ENCODE measurements around the gene DIPK1B. TPM values are rescaled to one million over a fixed set of nuclear protein-coding genes. Genes with fewer than 3 reads are reported as not detected.

The DIPK1B gene
- total RNA-seq, 1 donor from 2014 or later = 60.5 TPM

- TF ChIP-seq CTCF (IDR thresholded peaks at IDR 0.05; ENCODE audit: unreplicated experiment) = no peak
- peaks cover 2% of the 10 kb centered on the region for H3K27me3 Mint-ChIP-seq (ENCODE audit: low read depth)
- H3K4me3 Mint-ChIP-seq = no peak overlapping the region
- H3K36me3 Mint-ChIP-seq = no peaks in the 10 kb centered on the region
- H3K27ac Mint-ChIP-seq = no peak overlapping the region
- DNase-seq (ENCODE audit: low spot score in 2 of 2, unreplicated experiment in 2 of 2) = no peak
- H3K9me3 Mint-ChIP-seq = no peaks in the 10 kb centered on the region
- peaks cover 11% of the 10 kb centered on the region for H3K4me1 Mint-ChIP-seq
Observed at GRCh38 chr9:136745389-136746154, 33.2 kb downstream of the DIPK1B start.

DNA sequence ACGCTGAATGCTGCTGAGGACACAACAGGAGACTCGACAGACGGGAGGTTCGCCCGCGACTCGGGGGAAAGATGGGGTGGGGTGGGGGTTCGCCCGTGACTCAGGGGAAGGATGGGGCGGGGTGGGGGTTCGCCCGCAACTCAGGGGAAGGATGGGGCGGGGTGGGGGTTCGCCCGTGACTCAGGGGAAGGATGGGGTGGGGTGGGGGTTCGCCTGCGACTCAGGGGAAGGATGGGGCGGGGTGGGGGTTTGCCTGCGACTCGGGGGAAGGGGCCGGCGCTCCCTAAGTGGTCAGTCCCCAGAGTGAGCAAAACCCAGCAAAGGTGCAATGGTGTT lies 33.8 kb downstream of the DIPK1B start:
- no peak for TF ChIP-seq CTCF (IDR thresholded peaks at IDR 0.05; ENCODE audit: unreplicated experiment)
- H3K27me3 Mint-ChIP-seq (ENCODE audit: low read depth) = peaks cover 5% of the 10 kb centered on the region
- H3K4me1 Mint-ChIP-seq = peaks cover 11% of the 10 kb centered on the region
- H3K36me3 Mint-ChIP-seq = no peaks in the 10 kb centered on the region
- H3K9me3 Mint-ChIP-seq = no peaks in the 10 kb centered on the region
- no peak overlapping the region for H3K4me3 Mint-ChIP-seq
- no peak overlapping the region for H3K27ac Mint-ChIP-seq
- DNase-seq (ENCODE audit: low spot score in 2 of 2, unreplicated experiment in 2 of 2) = no peak

GRCh38 chr9:136746621-136747020 lies 34.2 kb downstream of the DIPK1B start:
- H3K27me3 Mint-ChIP-seq (ENCODE audit: low read depth) = peaks cover 7% of the 10 kb centered on the region
- H3K9me3 Mint-ChIP-seq = peaks cover 3% of the 10 kb centered on the region
- H3K27ac Mint-ChIP-seq = no peak overlapping the region
- DNase-seq (ENCODE audit: low spot score in 2 of 2, unreplicated experiment in 2 of 2) = no peak
- peaks cover 8% of the 10 kb centered on the region for H3K4me1 Mint-ChIP-seq
- TF ChIP-seq CTCF (IDR thresholded peaks at IDR 0.05; ENCODE audit: unreplicated experiment) = no peak
- H3K4me3 Mint-ChIP-seq = no peak overlapping the region
- no peaks in the 10 kb centered on the region for H3K36me3 Mint-ChIP-seq

DNA sequence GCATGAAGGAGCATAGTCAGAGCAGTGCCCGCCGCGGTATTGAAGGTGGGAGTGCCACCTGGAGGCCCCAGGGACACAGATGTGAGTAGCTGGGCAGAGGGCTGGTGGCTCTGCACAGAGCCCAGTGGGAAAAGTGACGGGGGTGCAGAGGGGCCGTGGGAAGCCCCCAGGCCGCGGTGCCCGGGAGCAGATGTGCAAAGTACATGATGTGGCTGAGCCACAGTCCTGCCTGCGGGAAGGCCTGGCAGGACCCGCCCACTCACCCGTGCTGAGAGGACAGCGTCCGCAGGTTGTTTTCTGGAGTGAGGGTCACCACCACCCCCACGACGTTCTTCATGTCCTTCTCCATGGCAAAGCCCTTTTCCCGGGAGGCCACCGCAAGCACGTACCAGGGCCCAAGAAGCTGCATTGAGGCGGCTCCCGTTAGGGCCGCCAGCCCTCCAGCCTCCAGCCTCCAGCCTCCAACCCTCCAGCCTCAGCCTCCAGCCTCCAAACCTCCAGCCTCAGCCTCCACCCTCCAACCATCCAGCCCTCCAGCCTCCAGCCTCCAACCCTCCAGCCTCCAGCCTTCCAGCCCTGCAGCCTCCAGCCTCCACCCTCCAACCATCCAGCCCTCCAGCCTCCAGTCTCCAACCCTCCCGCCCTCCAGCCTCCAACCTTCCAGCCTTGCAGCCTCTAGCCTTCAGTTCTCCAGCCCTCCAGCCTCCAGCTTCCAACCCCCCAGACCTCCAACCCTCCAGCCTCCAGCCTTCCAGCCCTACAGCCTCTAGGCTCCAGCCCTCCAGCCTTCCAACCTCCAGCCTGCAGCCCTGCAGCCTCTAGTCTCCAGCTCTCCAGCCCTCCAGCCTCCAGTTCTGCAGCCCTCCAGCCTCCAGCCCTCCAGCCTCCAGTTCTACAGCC lies 35.0 kb downstream of the DIPK1B start:
- peaks cover 4% of the 10 kb centered on the region for H3K4me1 Mint-ChIP-seq
- H3K27me3 Mint-ChIP-seq (ENCODE audit: low read depth) = peaks cover 12% of the 10 kb centered on the region
- no peak overlapping the region for H3K4me3 Mint-ChIP-seq
- H3K36me3 Mint-ChIP-seq = no peaks in the 10 kb centered on the region
- no peak for TF ChIP-seq CTCF (IDR thresholded peaks at IDR 0.05; ENCODE audit: unreplicated experiment)
- H3K27ac Mint-ChIP-seq = no peak overlapping the region
- DNase-seq (ENCODE audit: low spot score in 2 of 2, unreplicated experiment in 2 of 2) = no peak
- peaks cover 11% of the 10 kb centered on the region for H3K9me3 Mint-ChIP-seq

DNA sequence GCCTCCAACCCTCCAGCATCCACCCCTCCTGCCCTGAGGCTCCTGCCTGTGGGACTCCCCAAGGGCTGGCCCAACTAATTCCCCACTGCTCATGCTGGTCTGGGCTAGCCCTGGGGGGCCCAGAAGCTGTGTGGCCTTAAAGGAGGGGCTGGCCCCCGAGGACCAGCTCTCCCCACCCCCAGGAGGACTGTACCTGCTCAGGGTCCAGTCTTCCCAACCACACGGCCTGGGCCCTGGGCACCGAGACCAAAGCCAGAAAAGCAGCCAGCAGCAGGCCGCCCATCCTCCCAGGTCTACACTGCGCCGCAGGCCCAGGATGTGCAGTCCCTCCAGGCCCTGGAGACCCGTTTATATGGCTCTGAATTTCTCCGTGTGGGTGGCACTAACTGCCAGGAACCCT lies 35.8 kb downstream of the DIPK1B start, which contains the start of gene LCN6:
TSS of gene LCN6 (minus strand) at position 325 of the 400 bp plus-strand sequence. CDS start at position 283, 42 bp downstream.
- peaks cover 16% of the 10 kb centered on the region for H3K27me3 Mint-ChIP-seq (ENCODE audit: low read depth)
- peaks cover 15% of the 10 kb centered on the region for H3K9me3 Mint-ChIP-seq
- H3K27ac Mint-ChIP-seq = no peak within 1 kb of the TSS
- no peak for DNase-seq (ENCODE audit: low spot score in 2 of 2, unreplicated experiment in 2 of 2)
- H3K4me1 Mint-ChIP-seq = no peaks in the 10 kb centered on the region
- no peak for TF ChIP-seq CTCF (IDR thresholded peaks at IDR 0.05; ENCODE audit: unreplicated experiment)
- H3K4me3 Mint-ChIP-seq = no peak within 1 kb of the TSS
- no peaks in the 10 kb centered on the region for H3K36me3 Mint-ChIP-seq

Data from mesothelial cell of epicardium (in vitro differentiated cells).